NCI-H2196 treated with DMSO at 0.1 percent for 48 hours (cell line): ENCODE results near the gene MFF.
"Not testable (repeated sequence)": the region's sequence is repeated elsewhere in the genome, so short reads cannot be mapped to it uniquely, and the experiment has no call there.

Experiments
- DNase-seq: peaks from one replicate; lab custom pipeline; 2025; ENCODE audit not compliant: unreplicated experiment; lab: John Stamatoyannopoulos, UW

The MFF gene

DNA sequence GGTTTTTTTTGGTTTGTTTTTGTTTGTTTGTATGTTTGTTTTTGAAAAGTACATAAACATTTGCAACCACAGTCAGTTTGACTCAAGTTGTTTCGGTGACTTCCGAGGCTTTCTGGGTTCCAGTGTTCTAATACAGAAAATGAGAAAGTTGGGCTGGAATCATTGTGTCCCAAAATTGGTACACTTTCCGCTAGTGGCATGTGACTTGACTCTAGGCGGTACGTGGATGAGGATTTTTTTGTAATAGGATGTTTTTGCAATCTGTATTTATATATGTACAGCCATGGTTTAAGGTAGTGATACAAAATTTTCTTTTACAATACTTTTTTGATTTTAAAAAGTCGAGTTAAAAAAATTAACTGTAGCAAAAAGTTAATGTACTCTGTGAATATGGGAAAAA lies 1.7 kb downstream of the MFF start:
- no peak for DNase-seq

GRCh38 chr2:227335713-227336112 lies 10.7 kb downstream of the MFF start:
- no peak for DNase-seq

DNA sequence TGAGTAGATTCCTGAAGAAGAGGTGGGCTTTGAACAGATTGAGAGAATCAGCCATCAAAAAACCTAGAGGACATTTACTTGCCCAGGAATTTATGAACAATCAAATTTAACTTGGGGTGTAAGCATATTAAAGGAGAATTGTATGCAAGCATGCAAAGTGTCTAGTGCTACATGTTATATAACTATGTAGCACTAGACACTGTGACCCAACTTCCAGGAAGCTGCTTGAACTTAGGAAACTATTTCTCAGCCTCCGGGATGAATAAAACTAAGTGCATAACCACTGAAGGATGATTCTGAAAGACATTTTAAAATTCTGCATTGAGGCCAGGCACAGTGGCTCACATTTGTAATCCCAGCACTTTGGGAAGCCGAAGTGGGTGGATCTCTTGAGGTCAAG lies 12.4 kb downstream of the MFF start:
- DNase-seq = no peak

DNA sequence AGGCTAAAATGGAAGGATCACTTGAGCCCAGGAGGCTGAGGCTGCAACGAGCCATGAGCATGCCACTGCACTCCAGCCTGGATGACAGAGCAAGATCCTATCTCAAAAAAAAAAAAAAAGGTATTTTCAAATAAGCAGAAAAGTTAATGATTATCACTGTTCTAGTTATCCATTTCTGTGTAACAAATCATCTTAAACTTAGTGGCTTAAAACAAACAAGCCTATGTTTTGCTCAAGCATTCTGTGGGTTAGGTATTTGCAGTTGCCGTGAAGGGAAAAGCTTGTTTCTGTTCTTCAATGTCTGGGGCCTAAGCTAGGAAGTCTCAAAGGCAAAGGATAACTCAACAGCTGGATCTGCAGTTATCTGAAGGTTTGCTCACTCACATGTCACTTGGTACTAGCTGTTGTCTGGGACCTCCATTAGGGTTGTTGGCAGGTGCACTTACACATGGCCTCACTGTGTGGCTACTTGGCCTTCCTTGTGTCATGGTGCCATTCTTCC lies 14.1 kb downstream of the MFF start:
- DNase-seq = no peak

- no peak for DNase-seq
Observed at GRCh38 chr2:227340106-227340505, 15.1 kb downstream of the MFF start.

- DNase-seq = no peak
Observed at GRCh38 chr2:227341553-227341952, 16.5 kb downstream of the MFF start.

GRCh38 chr2:227344231-227344630 lies 19.2 kb downstream of the MFF start:
- DNase-seq = no peak

GRCh38 chr2:227347117-227347516 lies 22.1 kb downstream of the MFF start:
- DNase-seq = no peak

DNA sequence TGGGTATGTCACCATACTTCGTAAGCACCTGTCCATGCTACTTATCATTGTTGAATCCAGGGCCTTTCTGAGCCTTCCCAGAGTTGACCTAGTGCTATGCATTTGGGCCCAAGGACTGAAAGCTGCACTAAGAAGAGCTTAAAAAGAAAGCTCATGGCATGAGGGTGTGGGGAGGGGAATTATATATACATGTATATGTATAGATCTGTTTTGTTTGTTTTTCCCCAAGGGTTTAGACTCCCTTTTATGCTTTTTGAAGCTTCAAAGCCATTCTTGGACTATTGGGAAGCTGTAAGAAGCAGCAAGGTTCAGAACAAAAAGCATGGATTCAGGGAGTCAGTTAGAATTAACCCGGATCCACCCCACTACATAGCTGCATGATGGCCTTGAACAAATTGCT lies 23.3 kb downstream of the MFF start:
- DNase-seq = no peak

DNA sequence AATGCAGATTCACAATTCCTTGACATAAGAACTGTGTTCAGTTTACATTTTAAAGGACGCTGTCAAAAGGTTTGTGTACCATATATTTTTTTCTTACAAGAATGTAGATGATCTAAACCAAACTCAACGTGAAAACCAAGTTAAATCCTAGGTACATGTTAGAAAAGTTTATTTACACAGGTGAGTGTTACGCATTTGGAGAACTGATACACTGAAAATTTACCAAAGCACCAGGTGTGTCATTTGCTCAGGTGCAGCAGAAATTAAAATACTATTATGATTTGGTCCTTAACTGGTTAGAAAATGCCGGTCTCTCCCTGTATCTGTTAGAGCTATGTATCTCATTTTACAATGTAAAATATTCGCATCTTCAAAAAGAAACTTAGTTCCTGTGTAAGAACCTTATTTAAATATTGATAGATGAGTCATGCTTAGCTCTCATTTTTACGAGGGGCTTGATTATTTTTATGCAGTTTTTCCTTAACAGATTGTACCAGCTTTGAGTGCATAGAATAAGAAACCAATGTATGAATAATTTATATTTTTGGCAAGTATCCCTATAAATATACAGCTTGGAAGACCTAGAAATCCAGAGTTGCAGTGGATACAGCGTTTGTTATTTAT lies 25.1 kb downstream of the MFF start:
- DNase-seq = no peak

GRCh38 chr2:227351639-227352038 lies 26.6 kb downstream of the MFF start:
- DNase-seq = no peak

GRCh38 chr2:227360351-227360750 lies 35.3 kb downstream of the MFF start:
- DNase-seq = no peak

DNA sequence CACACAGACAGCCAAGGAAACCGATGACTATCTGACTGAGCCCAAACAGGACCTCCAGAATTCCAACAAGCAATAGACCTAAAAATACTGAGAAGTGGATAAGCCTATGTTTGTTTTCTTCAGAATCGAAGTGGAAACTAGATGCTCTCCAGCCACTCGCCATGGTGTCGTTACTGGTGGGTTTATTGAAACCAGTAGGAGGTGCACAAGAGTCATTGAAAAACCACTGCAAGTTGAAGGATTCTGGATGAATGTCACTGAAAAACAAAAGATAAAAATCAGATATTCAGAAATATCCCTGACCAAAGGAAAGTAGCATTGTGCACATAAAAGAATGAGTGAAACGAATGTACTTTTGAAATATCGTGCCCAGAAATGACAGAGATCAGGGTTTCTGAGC lies 38.7 kb downstream of the MFF start:
- DNase-seq = no peak

DNA sequence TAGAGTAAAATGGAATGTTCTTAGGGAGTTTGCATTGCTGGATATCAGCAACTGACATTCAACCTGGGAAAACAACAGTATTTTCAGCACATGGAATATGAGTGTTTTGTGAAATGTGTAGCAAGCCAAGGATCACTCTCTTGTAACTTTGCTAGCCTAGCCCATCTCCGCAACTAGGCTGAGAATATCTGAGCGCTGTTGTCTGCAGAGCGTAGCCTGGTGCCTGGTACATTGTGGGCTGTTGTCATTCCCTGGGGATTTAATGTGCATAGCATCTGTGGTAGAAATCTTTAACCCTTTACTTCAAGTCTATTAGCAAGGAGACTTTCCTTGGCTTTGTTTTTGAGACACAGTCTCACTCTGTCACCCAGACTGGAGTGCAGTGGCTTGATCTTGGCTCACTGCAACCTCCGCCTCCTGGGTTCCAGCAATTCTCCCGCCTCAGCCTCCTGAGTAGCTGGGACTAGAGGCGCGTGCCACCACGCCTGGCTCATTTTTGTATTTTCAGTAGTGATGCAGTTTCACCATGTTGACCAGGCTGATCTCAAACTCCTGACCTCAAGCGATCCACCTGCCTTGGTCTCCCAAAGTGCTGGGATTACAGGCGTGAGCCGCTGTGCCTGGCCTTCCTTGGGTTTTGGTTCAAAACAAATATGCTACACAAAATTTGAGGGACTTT lies 39.7 kb downstream of the MFF start:
- DNase-seq = not testable (repeated sequence)

GRCh38 chr2:227365833-227366232 lies 40.8 kb downstream of the MFF start:
- no peak for DNase-seq

- DNase-seq = no peak
Observed at GRCh38 chr2:227366769-227367426, 41.8 kb downstream of the MFF start.

GRCh38 chr2:227367427-227367795 lies 42.4 kb downstream of the MFF start:
- DNase-seq = no peak

DNA sequence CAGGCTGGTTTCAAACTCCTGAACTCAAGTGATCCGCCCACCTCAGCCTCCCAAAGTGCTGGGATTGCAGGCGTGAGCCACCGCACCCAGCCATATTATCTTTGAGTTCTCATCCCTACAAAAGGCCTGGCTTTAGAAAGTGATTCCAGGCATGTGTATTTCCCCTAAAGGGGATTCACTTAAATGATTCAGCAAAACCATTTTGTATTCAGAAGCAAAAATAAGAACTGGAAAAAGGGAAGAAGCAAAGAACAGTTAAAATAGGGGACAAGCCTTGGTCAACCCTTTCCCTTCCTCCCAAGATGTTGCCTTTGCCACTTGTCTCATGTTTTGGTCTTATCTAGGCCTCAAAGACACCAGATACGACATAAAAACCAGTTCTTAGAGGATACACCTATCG lies 43.5 kb downstream of the MFF start:
- DNase-seq = no peak

GRCh38 chr2:227370092-227370491 lies 45.0 kb downstream of the MFF start:
- no peak for DNase-seq

DNA sequence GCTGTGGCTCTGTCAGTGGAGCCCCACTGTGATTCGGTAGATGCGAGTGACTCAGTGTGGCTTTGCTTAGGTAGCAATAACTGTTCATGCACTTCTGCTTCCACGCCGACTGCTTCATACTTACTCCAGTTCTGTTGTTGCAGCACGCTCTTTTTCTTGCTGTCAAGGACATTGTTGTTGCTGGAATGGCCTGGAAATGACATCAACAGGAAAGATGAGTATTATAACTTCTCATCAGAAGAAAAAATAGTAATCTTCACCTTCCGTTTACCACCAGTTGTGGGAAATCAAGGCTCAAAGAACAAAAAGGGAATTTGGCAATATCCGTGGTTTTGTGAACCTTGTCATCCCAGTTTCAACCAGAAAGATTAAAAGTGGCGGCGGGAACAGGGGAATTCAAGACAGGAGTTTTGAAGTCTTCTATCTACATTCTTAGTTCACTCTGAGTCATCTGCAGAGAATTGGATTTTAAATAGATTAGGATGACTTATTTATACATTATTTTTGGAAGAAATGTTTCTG lies 45.8 kb downstream of the MFF start:
- no peak for DNase-seq

DNA sequence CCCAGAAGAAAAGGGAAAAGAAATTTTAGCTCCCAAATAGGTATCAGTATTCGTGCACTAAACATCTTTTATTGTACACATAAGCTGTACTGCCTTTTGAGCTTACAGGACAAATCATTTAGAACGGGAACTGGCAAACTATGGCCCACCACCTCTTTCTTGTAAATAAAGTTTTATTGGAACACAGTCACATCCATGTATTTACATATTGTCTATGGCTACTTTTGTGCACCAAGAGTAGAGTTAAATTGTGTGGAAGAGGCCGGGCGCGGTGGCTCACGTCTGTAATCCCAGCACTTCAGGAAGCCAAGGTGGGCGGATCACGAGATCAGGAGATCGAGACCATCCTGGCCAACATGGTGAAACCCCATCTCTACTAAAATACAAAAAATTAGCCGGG lies 48.3 kb downstream of the MFF start:
- DNase-seq = no peak

GRCh38 chr2:227374158-227374557 lies 49.1 kb downstream of the MFF start:
- DNase-seq = no peak
